Activated CD8-positive, alpha-beta memory T cell treated with anti-CD3 and anti-CD28 coated beads, Interleukin-2, amount 50 U/mL, for 48 hours (primary cell): Measurements from ENCODE around the gene BICC1.

Source experiments
- DNase-seq: peaks from one replicate; pipeline ENCODE4 v3.0.0-alpha.2; 2020

Gene BICC1

DNA sequence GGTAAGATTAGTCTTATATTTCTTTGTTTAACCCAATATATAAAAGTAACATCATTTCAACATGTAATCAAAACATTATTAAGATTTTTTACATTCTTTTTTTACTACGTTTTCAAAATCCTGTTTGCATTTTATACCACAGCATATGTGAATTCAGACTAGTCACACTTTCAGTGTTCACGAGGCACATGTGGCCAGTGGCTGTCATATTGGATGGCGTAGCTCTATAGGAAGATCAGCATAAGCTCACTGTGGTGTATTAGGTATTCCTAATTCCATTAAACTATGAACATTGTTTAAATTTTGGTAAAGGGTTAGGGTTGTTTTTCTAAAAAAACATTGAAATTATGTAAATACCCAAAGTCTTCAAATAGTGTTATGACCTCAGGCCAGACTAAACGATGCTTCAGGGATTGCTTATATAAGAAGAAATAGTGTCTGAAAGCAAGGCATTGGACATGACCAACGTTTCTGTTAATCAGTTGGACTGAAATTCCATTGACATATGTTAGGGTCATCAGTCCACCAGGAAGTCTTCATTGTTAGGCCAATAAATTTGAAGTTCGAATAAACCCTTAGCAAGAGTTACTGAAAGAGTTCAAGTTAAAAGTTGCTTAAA, 97.0 kb downstream of the BICC1 start:
- no peak for DNase-seq

DNA sequence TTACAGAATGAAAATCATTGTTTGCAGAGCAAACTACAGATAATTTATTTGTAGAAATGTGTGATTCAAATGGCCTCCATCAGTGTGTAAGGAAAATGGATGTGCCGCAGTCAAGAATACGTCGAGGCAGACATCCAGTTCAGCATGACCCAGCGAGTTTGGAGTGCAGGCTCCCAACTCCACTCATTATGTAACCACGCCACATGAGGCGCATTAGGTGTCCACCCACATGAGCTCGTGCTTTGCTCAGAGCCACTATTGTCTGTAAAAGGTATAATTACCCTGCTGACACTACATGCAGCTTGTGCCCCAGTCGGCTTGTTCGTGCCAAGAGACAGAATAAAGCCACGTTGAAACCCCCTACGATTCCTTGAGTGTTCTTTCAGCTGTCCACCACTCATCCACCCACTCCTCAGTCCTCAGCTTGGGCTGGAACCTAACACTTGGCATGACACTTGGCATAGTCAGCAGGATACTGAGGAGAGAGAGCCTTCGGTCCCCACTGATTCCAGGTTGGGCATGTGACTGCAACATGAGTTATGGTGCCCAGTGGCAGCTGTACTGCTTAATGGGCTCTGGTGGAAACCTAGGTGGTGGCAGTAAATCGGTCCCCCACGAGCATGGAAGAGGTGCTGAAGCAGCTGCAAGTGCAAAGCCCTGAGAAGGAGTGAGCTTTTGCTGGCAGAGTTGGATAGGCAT, 102.7 kb downstream of the BICC1 start:
- DNase-seq, result no peak

DNA sequence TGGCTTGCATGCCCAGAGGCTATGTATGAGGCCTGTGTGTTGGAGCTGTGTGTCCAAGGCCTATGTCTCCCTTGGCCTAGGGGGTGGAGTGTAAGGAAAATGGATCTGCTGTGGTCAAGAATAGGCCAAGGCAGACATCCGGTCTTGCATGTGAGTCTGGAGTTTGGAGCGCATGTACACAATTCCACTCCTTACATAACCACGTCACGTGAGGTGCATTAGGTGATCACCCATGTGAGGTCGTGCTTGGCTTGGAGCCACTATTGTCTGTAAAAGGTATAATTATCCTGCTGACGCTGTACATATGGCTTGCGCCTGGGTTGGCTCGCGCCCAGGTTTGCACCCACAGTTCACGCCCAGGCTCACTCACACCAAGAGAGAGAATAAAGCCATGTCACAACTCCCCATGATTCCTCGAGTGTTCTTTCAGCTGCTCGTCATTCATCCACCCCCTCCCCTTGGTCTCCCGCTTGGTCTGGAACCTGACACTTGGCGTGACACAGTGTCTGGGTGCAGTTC, 105.5 kb downstream of the BICC1 start:
- DNase-seq, result no peak

DNA sequence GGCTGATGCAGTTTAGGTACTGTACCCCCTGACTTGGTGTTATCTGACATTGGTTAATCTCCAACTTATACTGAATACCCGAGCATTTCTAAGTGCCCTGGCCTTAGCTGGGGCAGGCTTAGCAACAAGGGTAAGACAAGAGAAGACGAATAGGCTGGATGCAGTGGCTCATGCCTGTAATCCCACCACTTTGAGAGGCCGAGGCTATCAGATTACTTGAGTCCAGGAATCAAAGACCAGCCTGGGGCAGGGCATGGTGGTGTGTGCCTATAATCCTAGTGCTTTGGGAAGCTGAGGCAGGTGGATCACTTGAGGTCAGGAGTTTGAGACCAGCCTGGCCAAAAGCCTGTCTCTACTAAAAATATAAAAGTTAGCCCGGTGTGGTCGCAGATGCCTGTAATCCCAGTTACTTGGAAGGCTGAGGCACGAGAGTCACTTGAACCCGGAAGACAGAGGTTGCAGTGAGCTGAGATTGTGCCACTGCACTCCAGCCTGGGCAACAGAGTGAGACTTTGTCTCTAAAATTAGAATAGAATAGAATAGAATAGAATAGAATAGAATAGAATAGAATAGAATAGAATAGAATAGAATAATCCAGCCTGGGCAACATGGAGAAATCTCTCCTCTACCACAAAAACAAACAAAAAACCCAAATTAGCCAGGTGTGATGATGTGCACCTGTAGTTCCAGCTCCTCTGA, 108.9 kb downstream of the BICC1 start:
- DNase-seq, result no peak

DNA sequence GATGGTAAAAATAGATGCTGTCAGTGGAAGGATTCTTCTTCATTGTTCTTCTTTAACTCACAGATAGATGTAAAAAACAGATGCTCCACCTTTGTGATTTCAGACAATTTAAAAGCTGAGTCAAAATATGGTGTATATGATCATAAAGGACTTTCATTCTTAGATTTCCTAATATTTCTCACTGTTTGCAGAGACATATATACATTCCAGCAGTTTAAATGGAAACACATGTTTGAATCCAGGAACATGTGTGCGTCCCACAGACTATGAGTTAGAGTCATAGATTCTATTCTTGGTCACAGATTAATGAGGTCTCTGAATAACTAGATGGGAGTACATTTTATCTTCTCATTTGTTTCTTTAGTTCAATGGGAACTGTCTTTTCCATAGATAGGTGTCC, 109.6 kb downstream of the BICC1 start:
- DNase-seq, result no peak

GRCh38 chr10:58625070-58625469, 112.4 kb downstream of the BICC1 start:
- no peak for DNase-seq

DNA sequence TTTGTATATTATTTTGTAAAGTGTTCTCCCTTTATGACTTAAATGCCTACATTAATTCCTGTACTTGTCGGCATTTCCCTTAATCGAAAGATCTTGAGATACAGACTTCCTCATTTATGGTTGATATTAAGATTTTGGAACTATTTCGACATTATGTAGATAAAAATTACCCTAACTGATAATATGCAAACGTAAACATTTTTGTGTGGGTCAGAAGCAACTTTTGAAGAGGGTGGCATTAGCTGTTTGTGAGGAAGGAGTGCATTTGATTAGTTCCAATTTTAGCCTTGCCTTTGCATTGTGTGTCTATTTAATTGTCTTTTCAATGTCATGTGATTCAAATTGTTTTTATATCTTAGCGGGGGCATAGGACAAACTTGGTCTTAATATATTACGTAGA, 114.7 kb downstream of the BICC1 start:
- no peak for DNase-seq

GRCh38 chr10:58631715-58632114, 119.0 kb downstream of the BICC1 start:
- DNase-seq, result no peak

- DNase-seq, result no peak
Measured at GRCh38 chr10:58632216-58632615, 119.5 kb downstream of the BICC1 start.

GRCh38 chr10:58637352-58637751, 124.7 kb downstream of the BICC1 start:
- no peak for DNase-seq

- no peak for DNase-seq
Measured at GRCh38 chr10:58638388-58638787, 125.7 kb downstream of the BICC1 start.

- DNase-seq, result no peak
Measured at GRCh38 chr10:58641095-58641531, 128.4 kb downstream of the BICC1 start.

DNA sequence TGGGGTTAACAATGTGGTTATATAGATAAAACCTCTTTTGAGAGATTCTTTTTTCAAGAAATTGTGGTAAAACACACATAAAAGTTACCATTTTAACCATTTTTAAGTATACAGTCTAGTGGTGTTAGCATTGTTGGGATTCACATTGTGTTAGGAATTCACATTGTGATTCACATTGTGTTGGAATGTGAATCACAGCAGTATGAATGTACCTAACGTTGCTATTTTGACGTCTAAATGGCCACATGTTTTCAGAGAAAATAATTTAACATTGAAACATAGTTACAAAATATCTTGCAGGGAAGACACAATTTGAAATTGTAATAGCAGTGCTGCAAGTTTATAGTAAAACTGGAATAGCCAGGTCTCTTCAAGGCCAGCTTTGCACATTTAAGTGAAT, 129.0 kb downstream of the BICC1 start:
- no peak for DNase-seq

DNA sequence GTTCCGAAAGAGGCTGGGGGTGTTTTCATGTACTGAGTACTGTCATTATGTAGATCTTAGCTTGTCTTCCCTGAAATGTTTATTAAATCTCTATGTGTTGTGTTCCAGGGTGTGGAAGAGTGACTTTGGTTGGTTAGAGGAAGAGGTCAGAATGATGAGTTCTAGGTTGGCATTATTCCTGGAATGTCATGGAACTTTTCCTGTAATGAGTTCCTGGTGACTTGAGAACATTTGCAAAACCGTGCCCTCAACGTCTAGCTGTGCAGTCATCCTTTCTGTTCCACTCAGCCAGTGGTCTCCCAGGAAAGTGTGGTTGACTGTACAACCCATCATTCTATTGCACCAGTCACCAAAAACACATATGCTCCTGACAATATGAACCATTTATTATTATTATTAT, 129.6 kb downstream of the BICC1 start:
- DNase-seq, result no peak

DNA sequence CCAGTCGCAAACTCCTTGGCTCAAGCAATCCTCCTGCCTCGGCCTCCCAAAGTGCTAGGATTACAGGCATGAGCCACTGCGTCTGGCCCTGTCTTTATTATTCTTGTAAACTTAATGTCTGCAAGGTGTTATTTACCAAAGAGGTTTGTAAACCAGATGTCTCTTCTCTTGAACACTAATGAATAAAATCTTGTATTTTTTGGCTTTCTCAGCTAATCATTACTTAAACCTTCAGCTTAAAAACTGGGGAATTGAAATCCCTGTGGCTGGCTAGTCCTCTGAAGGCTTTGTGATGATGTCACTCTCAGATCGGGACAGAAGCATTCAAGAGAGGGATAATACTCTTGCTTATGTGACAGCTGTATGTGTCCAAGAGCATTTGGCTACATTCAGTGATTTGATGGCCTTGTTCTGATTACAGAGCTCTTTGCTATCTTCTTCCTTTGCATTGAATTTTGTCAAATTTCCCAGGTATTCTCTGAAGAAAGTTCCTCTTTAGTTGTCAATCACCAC, 130.3 kb downstream of the BICC1 start:
- no peak for DNase-seq

DNA sequence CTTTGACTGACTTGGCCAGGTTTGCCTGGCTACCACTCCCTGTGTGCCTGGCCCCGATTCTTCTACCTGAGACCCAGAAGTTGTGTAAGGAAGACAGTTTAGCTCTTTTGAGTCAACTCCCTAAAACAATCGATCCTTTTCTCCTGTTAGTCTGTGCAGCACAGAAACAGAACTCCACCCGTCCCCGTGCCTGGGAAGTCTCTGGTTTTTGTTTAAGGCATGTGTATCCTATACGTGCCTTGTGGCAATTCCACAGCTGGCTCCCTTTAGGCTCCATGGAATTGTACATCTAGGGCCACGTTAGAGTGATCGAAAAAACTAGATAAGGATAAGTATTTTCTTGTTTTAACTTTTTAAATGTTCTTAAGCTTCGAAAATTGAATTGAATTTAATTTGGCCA, 131.6 kb downstream of the BICC1 start:
- DNase-seq, result no peak

- no peak for DNase-seq
Measured at GRCh38 chr10:58645416-58646146, 132.9 kb downstream of the BICC1 start.

DNA sequence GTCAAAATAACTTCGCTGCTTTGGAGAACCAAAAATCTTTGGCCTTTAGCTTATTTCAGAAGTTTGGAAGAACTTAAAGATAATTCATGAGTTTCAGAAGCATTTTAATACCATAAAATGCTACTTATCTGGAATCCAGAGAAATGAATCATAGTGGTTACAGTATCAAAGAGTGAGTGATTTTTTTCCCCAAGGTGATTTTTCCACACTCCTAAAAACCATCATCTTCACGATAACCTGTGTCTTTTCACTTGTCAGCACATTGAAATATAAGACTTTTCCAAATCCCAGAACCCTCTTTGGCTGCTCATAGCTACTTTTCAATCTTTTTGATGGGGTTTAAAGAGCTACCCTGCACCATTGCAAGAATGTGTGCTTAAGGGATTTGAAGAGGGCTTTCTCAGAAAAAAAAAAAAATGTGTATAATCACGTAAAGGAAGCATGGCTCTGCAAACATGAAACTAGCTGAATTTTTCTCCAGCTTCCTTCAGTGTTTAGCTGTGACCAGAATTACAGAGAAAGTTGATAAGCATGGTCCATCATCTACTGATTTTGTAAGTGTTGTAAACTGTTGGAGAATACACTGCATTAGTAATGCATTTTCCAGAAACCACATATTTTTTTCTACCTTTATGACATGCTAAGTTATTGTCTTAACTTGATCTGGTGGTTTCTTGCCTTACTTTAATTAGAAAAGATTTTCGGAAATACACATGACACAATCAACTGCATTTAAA, 134.9 kb downstream of the BICC1 start:
- no peak for DNase-seq

- no peak for DNase-seq
Measured at GRCh38 chr10:58648131-58648530, 135.5 kb downstream of the BICC1 start.

- DNase-seq, result no peak
Measured at GRCh38 chr10:58651040-58651439, 138.4 kb downstream of the BICC1 start.

GRCh38 chr10:58651742-58652141, 139.1 kb downstream of the BICC1 start:
- DNase-seq, result no peak

DNA sequence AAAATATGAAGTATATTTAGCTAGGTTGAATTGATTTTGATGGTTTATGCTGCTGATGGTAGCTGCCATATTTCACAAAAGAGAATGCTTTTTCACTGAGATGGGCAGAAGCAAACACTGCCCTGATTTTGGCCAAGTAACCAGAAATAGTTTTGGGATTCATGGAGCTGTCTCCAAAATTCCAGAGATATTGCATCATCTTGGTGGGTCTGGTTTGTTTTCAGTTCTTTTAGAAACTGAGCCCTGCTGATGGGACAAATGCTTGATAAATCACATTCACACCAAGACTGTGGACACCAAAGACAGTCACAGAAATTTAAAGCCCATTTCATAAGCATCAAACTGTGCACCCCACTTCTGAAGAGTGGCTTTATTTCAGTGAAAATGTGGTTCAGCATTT, 140.5 kb downstream of the BICC1 start:
- DNase-seq, result no peak
